ENCODE data around the gene CFAP61. TPM values are rescaled to one million over a fixed set of nuclear protein-coding genes. Genes with fewer than 3 reads are reported as not detected.

The CFAP61 gene
- total RNA-seq, 1 experiment from 2014 or later: 0.61 TPM

DNA sequence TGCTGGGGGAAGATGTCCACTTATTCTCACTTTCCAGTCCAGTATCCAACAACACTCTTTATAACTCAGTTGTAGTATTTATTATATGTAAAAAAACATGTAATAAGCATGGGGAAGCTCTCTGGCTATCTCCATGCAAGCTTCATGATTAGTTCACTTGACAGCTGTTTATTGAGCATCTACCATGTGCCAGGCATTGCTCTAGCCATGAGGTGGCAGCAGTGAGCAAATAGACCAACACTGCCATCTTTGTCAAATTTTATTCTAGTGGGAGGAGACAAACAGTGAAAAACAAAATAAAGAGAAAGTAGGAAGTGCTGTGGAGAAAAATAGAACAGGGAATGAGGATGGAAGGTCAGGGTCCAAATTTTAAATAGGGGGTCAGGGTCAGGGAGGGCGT is 131.8 kb downstream of the CFAP61 start:
- Mint-ChIP-seq H3K27me3 (ENCODE audit: low read depth) (peaks cover 3% of the 10 kb centered on the region; the same call in 1 of the 2 replicates), H3K9me3 (peaks cover 21% of the 10 kb centered on the region), H3K27ac (no peak overlapping the region), H3K4me3 (no peak overlapping the region), H3K4me1 (0 out of 2 replicates have a peak, but pooled peaks cover 2% of the 10 kb centered on the region), H3K36me3 (no peaks in the 10 kb centered on the region)
- CTCF ChIA-PET: interaction anchor here (0.6 to 1.8 kb wide), 14 partner anchors 10 to 410 kb away, joined by 3 to 11 read pairs (median 4); no protein-coding TSS in a partner anchor
- DNase-seq (ENCODE audit: low spot score) (peak; percentile 29), ATAC-seq (no peak)
- POLR2A ChIA-PET: no interaction called here
- no peak for TF ChIP-seq SMAD4 (CRISPR knock-in tag; IDR thresholded peaks at IDR 0.05)
- TF ChIP-seq, protein P1, sequence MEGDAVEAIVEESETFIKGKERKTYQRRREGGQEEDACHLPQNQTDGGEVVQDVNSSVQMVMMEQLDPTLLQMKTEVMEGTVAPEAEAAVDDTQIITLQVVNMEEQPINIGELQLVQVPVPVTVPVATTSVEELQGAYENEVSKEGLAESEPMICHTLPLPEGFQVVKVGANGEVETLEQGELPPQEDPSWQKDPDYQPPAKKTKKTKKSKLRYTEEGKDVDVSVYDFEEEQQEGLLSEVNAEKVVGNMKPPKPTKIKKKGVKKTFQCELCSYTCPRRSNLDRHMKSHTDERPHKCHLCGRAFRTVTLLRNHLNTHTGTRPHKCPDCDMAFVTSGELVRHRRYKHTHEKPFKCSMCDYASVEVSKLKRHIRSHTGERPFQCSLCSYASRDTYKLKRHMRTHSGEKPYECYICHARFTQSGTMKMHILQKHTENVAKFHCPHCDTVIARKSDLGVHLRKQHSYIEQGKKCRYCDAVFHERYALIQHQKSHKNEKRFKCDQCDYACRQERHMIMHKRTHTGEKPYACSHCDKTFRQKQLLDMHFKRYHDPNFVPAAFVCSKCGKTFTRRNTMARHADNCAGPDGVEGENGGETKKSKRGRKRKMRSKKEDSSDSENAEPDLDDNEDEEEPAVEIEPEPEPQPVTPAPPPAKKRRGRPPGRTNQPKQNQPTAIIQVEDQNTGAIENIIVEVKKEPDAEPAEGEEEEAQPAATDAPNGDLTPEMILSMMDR (IDR thresholded peaks at IDR 0.05): peak; percentile 47

- Mint-ChIP-seq H3K27me3 (ENCODE audit: low read depth) (peaks cover 3% of the 10 kb centered on the region; the same call in 1 of the 2 replicates), H3K9me3 (peaks cover 16% of the 10 kb centered on the region), H3K4me3 (no peak overlapping the region), H3K4me1 (0 out of 2 replicates have a peak, but pooled peaks cover 2% of the 10 kb centered on the region), H3K27ac (no peak overlapping the region), H3K36me3 (no peaks in the 10 kb centered on the region)
- ATAC-seq: no peak
- ChIA-PET POLR2A (no interaction called here), CTCF (interaction anchor here (1.0 to 1.8 kb wide), 5 partner anchors 15 to 409 kb away, joined by 3 to 11 read pairs (median 7); no protein-coding TSS in a partner anchor)
- TF ChIP-seq ATF1 (CRISPR knock-in tag; IDR thresholded peaks at IDR 0.05) (no peak), JAZF1 (CRISPR knock-in tag; IDR thresholded peaks at IDR 0.05) (no peak), ZNF532 (CRISPR knock-in tag; IDR thresholded peaks at IDR 0.05; ENCODE audit: borderline replicate concordance) (no peak), ETV6 (CRISPR knock-in tag; IDR thresholded peaks at IDR 0.05) (no peak), CREM (CRISPR knock-in tag; IDR thresholded peaks at IDR 0.05) (no peak)
- TF ChIP-seq, protein P2, sequence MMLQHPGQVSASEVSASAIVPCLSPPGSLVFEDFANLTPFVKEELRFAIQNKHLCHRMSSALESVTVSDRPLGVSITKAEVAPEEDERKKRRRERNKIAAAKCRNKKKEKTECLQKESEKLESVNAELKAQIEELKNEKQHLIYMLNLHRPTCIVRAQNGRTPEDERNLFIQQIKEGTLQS (CRISPR knock-in tag; conservative IDR thresholded peaks at IDR 0.05): no peak
- TF ChIP-seq, protein P3, sequence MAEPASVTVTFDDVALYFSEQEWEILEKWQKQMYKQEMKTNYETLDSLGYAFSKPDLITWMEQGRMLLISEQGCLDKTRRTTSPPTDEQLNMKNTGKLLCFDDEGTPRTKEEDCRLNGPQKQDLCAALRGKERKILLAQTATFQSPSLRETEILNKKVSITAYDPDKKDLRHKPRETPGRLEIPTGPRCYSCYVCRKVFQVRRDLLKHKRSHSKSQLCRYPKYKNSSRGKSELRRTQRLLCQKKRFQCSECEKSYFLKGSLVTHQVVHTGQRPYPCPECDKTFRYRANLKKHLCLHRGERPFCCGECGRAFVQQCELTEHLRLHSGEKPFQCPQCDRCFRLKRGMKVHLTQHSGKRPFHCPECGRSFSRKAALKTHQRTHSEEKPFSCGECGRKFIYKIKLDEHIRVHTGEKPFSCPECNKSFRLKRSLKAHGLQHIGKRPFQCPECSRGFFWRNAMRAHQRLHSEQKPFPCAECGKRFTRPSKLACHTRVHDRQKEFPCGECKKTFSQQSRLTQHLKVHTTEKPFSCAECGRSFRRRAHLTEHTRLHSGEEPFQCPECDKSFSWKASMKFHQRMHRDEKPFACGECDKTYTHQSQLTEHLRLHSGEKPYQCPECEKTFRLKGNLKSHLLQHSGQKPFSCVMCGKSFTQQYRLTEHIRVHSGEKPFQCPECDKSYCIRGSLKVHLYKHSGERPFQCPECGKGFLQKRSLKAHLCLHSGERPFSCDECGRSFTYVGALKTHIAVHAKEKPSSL (CRISPR knock-in tag; conservative IDR thresholded peaks at IDR 0.05): no peak
- no peak for DNase-seq (ENCODE audit: low spot score)
These were observed 132.4 kb downstream of the CFAP61 start for GRCh38 chr20:20184706-20185105.

DNA sequence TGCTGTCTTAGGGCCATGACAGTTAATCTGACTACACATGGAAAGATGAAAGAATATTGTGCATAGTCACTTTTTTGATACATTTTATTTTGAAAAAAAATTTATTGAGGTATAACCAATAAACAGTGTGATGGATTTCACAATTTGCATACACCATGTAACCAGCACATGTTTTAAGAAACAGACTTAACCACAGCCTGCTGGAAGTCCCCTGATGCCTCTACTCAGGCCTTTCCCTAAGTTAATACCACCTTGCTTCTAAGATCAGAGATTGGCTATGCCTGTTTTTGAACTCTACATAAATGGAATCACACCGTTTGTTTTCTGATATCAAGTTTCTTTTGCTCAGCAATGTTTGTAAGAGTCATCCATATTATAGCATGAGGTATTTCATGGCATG is 136.3 kb downstream of the CFAP61 start:
- no peaks in the 10 kb centered on the region for H3K4me1 Mint-ChIP-seq
- ChIA-PET CTCF (no interaction called here), POLR2A (no interaction called here)
- DNase-seq (ENCODE audit: low spot score) (no peak), ATAC-seq (no peak)
- H3K27ac Mint-ChIP-seq: no peak overlapping the region
- no peak overlapping the region for H3K4me3 Mint-ChIP-seq
- no peaks in the 10 kb centered on the region for H3K27me3 Mint-ChIP-seq (ENCODE audit: low read depth)
- no peaks in the 10 kb centered on the region for H3K36me3 Mint-ChIP-seq
- H3K9me3 Mint-ChIP-seq: peaks cover 8% of the 10 kb centered on the region
- TF ChIP-seq GRHL2 (CRISPR knock-in tag; IDR thresholded peaks at IDR 0.05; ENCODE audit: insufficient replicate concordance, severe bottlenecking) (no peak), GABPB1 (CRISPR knock-in tag; IDR thresholded peaks at IDR 0.05) (no peak), ZNF232 (CRISPR knock-in tag; IDR thresholded peaks at IDR 0.05) (no peak), CBFB (CRISPR knock-in tag; IDR thresholded peaks at IDR 0.05; ENCODE audit: low read depth) (no peak)
- TF ChIP-seq, protein P4, sequence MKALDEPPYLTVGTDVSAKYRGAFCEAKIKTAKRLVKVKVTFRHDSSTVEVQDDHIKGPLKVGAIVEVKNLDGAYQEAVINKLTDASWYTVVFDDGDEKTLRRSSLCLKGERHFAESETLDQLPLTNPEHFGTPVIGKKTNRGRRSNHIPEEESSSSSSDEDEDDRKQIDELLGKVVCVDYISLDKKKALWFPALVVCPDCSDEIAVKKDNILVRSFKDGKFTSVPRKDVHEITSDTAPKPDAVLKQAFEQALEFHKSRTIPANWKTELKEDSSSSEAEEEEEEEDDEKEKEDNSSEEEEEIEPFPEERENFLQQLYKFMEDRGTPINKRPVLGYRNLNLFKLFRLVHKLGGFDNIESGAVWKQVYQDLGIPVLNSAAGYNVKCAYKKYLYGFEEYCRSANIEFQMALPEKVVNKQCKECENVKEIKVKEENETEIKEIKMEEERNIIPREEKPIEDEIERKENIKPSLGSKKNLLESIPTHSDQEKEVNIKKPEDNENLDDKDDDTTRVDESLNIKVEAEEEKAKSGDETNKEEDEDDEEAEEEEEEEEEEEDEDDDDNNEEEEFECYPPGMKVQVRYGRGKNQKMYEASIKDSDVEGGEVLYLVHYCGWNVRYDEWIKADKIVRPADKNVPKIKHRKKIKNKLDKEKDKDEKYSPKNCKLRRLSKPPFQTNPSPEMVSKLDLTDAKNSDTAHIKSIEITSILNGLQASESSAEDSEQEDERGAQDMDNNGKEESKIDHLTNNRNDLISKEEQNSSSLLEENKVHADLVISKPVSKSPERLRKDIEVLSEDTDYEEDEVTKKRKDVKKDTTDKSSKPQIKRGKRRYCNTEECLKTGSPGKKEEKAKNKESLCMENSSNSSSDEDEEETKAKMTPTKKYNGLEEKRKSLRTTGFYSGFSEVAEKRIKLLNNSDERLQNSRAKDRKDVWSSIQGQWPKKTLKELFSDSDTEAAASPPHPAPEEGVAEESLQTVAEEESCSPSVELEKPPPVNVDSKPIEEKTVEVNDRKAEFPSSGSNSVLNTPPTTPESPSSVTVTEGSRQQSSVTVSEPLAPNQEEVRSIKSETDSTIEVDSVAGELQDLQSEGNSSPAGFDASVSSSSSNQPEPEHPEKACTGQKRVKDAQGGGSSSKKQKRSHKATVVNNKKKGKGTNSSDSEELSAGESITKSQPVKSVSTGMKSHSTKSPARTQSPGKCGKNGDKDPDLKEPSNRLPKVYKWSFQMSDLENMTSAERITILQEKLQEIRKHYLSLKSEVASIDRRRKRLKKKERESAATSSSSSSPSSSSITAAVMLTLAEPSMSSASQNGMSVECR (CRISPR knock-in tag; IDR thresholded peaks at IDR 0.05; ENCODE audit: borderline replicate concordance): no peak
- TF ChIP-seq, protein P5, sequence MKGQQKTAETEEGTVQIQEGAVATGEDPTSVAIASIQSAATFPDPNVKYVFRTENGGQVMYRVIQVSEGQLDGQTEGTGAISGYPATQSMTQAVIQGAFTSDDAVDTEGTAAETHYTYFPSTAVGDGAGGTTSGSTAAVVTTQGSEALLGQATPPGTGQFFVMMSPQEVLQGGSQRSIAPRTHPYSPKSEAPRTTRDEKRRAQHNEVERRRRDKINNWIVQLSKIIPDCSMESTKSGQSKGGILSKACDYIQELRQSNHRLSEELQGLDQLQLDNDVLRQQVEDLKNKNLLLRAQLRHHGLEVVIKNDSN (CRISPR knock-in tag; IDR thresholded peaks at IDR 0.05): no peak
